ENCODE results near the gene COL12A1. TPM values are rescaled to one million over a fixed set of nuclear protein-coding genes. Genes with fewer than 3 reads are reported as not detected.

Gene COL12A1
- total and polyA plus RNA-seq, 2 of the 13 experiments (the other 11 are each of a cell fraction or from before 2014, with no cell fraction given), result 0.02 TPM; not detected in 1

DNA sequence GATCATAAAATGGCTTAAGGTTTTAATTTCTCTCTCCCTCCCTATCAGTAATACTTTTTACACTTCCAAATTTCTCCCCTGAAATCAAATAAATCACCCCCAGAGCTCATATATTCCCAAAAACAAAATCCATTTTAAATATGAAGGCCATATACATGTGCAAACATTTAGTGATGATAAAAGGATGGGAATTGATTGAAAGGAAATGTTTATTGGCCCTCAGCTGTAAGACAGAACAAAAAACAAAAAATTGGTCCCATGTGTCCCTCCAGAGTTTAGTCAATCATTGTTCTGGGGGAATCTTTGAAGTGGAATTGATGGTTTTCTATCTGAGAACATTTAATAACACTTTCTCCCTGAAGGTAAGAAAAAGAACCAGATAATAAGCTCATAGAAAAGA, 91.7 kb downstream of the COL12A1 start (continued):
- TF ChIP-seq BCL3 (CRISPR knock-in tag; IDR thresholded peaks at IDR 0.05), result no peak
- no peak for TF ChIP-seq TAF15 (IDR thresholded peaks at IDR 0.05; ENCODE audit: low read depth, low read length, poor library complexity, severe bottlenecking)
- no peak for TF ChIP-seq HNF4A (CRISPR knock-in tag; IDR thresholded peaks at IDR 0.05)
- no peak for TF ChIP-seq ZBTB39 (CRISPR knock-in tag; IDR thresholded peaks at IDR 0.05)
- TF ChIP-seq ZNF850 (CRISPR knock-in tag; conservative IDR thresholded peaks at IDR 0.05), result no peak
- TF ChIP-seq HMGA1 (CRISPR knock-in tag; conservative IDR thresholded peaks at IDR 0.05), result no peak
- no peak for TF ChIP-seq THAP7 (CRISPR knock-in tag; IDR thresholded peaks at IDR 0.05)

DNA sequence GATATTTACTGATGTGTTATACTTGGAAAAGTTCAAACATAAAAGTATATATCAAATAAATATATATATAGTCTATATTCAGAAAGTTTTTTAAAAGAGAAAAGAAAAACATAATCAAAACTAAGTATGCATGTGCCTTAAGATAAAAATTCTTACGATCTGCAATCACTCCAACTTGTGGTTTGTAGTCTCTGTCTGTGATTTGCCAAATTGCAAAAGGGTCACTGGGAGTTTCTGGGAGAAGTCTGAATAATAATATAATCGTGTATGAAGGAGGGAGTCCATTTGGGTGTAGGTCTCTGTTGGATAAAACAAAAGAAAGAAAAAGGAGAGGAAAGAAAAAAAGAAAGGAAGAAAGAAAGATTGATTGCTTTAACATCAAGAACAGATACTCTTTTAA, 92.4 kb downstream of the COL12A1 start:
- WGBS (ENCODE audit: low lambda C conversion rate), result 1% methylated on average over 2 of the region's 2 CpGs
- no peak overlapping the region for H3K4me2 ChIP-seq (ENCODE audit: low read depth, low read length)
- TF ChIP-seq HMGA1 (CRISPR knock-in tag; conservative IDR thresholded peaks at IDR 0.05), result no peak
- no peak for TF ChIP-seq ZNF34 (CRISPR knock-in tag; IDR thresholded peaks at IDR 0.05; ENCODE audit: borderline replicate concordance)
- no peak for TF ChIP-seq ZEB1 (IDR thresholded peaks at IDR 0.05; ENCODE audit: insufficient replicate concordance, low read depth)
- TF ChIP-seq, protein P1, sequence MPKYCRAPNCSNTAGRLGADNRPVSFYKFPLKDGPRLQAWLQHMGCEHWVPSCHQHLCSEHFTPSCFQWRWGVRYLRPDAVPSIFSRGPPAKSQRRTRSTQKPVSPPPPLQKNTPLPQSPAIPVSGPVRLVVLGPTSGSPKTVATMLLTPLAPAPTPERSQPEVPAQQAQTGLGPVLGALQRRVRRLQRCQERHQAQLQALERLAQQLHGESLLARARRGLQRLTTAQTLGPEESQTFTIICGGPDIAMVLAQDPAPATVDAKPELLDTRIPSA (CRISPR knock-in tag; IDR thresholded peaks at IDR 0.05; ENCODE audit: borderline replicate concordance), result no peak
- no peaks in the 10 kb centered on the region for H3K9me3 ChIP-seq (ENCODE audit: low read length)
- no peak for DNase-seq (ENCODE audit: low spot score)
- H3K27me3 ChIP-seq (ENCODE audit: control insufficient read depth in 1 of 2, insufficient read depth in 2 of 2, low read length in 2 of 2), result no peaks in the 10 kb centered on the region
- no peak overlapping the region for H3K4me3 ChIP-seq (replicated peaks in 1 of 3; ENCODE audit: insufficient read depth in 1 of 3, low read depth in 2 of 3, low read length in 3 of 3)
- no TSS peak for BruUV-seq (replicated peaks)
- intact Hi-C loops (cut with micrococcal nuclease; ENCODE audit: unreplicated experiment) (no loop called here), in situ Hi-C loops (cut with HindIII; ENCODE audit: extremely low pct_ligation_motif_present, low pct_unique_long_range_greater_than_20kb) (no loop called here)
- ChIA-PET POLR2A (no interaction called here), CTCF (ENCODE audit: low intra/inter-chr PET ratio, low total read pairs) (no interaction called here)
- H2AFZ ChIP-seq (ENCODE audit: low read length), result no peak overlapping the region
- no peak overlapping the region for H3K9ac ChIP-seq (ENCODE audit: insufficient read depth, low read depth, low read length)
- H3K36me3 ChIP-seq (replicated peaks in 1 of 2; ENCODE audit: control insufficient read depth in 1 of 2, insufficient read depth in 2 of 2, low read length in 2 of 2), result no peaks in the 10 kb centered on the region
- no peak for FAIRE-seq
- ATAC-seq, result no peak
- no peaks in the 10 kb centered on the region for H3K4me1 ChIP-seq (ENCODE audit: insufficient read depth, low read length)
- H3K27ac ChIP-seq (ENCODE audit: extremely low read length, insufficient read depth, low read length), result no peak overlapping the region
- H4K20me1 ChIP-seq (ENCODE audit: insufficient read depth, low read length), result no peaks in the 10 kb centered on the region
- H3K79me2 ChIP-seq (ENCODE audit: insufficient read depth, low read length), result no peaks in the 10 kb centered on the region
